Uterus (tissue), 2 donors: ENCODE results near the gene VEPH1.

Source experiments
- POLR2A ChIP-seq, 2 donors: fragments of 450-650 bp; IDR thresholded peaks; one replicate each; pipeline ENCODE4 v1.6.1; 2016; ENCODE audit warnings: antibody characterized with exemption in 2 of 2, mild to moderate bottlenecking in 1 of 2, moderate library complexity in 1 of 2
- TF ChIP-seq, protein P1 (sequence below), 4 experiments: fragments of 200-600 bp in 2 of 4; fragments of 450-650 bp in 2 of 4; sonication (generic) in 2 of 4; IDR thresholded peaks; one replicate each; pipeline ENCODE4 v1.5.1; 2016 to 2019; ENCODE audit warnings: antibody characterized with exemption in 4 of 4, mild to moderate bottlenecking in 2 of 4, moderate library complexity in 1 of 4

DNA sequence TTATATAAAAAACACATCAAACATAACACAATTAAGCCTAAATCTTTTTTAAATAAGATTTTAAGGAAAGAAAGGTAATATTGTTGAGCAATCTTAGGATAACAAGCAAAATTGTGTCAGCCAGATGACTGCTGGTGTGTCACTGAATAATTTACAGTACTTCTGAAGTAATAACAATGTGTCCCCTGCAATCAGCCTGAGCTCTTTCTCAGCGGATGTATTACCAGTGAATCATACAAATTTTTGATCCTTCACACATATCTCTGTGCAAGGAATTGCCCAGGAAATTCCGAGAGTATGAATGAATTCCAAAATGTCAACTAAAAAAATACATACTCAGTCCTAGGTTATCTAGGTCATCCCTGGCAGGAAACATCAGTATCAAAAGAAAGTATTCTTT, 143.2 kb downstream of the VEPH1 start:
- TF ChIP-seq, protein P1, sequence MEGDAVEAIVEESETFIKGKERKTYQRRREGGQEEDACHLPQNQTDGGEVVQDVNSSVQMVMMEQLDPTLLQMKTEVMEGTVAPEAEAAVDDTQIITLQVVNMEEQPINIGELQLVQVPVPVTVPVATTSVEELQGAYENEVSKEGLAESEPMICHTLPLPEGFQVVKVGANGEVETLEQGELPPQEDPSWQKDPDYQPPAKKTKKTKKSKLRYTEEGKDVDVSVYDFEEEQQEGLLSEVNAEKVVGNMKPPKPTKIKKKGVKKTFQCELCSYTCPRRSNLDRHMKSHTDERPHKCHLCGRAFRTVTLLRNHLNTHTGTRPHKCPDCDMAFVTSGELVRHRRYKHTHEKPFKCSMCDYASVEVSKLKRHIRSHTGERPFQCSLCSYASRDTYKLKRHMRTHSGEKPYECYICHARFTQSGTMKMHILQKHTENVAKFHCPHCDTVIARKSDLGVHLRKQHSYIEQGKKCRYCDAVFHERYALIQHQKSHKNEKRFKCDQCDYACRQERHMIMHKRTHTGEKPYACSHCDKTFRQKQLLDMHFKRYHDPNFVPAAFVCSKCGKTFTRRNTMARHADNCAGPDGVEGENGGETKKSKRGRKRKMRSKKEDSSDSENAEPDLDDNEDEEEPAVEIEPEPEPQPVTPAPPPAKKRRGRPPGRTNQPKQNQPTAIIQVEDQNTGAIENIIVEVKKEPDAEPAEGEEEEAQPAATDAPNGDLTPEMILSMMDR (IDR thresholded peaks at IDR 0.05) = no peak
- TF ChIP-seq POLR2A (IDR thresholded peaks at IDR 0.05) = no peak
